IPS-15b (cell line): ENCODE measurements around the gene GRB10.
"Not testable (repeated sequence)": the region's sequence is repeated elsewhere in the genome, so short reads cannot be mapped to it uniquely, and the experiment has no call there.

ENCODE experiments used
- H3K27me3 ChIP-seq: one replicate; pipeline ENCODE4 v1.6.1; 2013; ENCODE audit warnings: low read length; ENCODE audit not compliant: control insufficient read depth, insufficient read depth
- H3K36me3 ChIP-seq: one replicate; pipeline ENCODE4 v1.6.1; 2013; ENCODE audit warnings: low read length; ENCODE audit not compliant: control insufficient read depth, insufficient read depth
- H3K4me1 ChIP-seq: one replicate; pipeline ENCODE4 v1.6.1; 2013; ENCODE audit warnings: mild to moderate bottlenecking, low read length; ENCODE audit not compliant: control insufficient read depth, insufficient read depth
- H3K4me3 ChIP-seq: one replicate; pipeline ENCODE4 v1.5.1; 2013; ENCODE audit warnings: low read depth, low read length
- H3K9ac ChIP-seq: one replicate; pipeline ENCODE4 v1.6.1; 2013; ENCODE audit warnings: low read depth, mild to moderate bottlenecking, low read length
- H3K9me3 ChIP-seq: one replicate; pipeline ENCODE4 v1.6.1; 2013; ENCODE audit warnings: mild to moderate bottlenecking, low read length; ENCODE audit not compliant: control insufficient read depth, insufficient read depth

GRB10 gene

DNA sequence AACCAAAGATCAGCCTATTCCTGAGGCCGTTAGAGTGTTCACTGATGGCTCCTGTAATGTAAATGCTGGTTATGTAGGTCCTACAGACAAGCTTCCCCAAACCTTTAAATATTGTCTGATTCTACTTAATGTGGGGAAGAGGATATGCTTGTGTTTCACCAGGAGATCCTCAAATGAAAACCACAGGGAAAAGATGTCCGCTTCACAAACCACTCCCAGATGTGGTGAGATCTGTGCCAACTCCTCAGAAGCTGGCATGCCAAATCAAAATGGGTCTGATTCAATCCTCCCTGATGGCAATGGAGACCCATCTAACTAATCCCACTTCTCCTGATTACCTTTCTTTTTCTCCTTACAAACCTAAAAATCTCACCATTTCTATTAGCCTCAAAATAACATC, 202.0 kb downstream of the GRB10 start:
- not testable (repeated sequence) for H3K4me1 ChIP-seq, H3K9me3 ChIP-seq, H3K9ac ChIP-seq, H3K4me3 ChIP-seq, H3K27me3 ChIP-seq, H3K36me3 ChIP-seq

DNA sequence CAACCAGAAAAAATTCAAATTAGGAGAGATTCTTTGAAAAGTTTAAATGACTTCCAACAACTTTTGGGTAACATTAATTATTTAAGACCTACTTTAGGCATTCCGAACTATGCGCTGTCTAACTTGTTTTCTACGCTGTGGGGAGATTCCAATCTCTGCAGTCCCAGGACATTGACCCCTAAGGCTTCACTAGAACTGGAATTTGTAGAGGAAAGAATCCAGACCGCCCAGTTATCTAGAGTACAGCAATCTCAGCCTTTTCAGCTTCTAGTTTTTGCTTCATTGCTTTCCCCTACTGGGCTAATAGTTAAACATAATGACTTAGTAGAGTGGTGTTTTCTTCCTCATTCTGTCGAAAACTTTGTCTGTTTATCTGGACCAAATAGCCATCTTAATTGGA, 202.6 kb downstream of the GRB10 start:
- H3K27me3 ChIP-seq, result no peaks in the 10 kb centered on the region
- peaks cover 7% of the 10 kb centered on the region for H3K9me3 ChIP-seq
- no peak overlapping the region for H3K4me3 ChIP-seq
- no peaks in the 10 kb centered on the region for H3K4me1 ChIP-seq
- H3K9ac ChIP-seq, result no peak overlapping the region
- H3K36me3 ChIP-seq, result no peaks in the 10 kb centered on the region

DNA sequence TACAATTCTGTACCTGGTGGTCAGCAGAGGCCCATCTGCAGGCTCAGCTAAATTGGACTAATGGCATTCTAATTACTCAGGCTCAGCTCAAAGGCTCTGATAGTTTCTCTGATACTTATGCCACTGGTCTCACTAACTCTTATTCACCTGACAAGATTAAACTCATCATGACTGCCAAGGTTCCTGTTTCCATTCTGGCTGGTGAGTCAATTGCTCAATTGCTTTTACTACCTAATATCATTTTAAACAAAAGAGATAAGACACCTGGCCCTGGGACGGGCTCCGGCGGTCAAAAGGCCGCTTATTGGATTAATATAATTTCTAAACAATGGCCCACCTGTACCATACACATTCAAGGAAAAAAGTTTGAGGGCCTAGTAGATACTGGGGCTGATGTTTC, 204.6 kb downstream of the GRB10 start:
- not testable (repeated sequence) for H3K4me3 ChIP-seq, H3K4me1 ChIP-seq, H3K9me3 ChIP-seq, H3K9ac ChIP-seq, H3K27me3 ChIP-seq, H3K36me3 ChIP-seq

DNA sequence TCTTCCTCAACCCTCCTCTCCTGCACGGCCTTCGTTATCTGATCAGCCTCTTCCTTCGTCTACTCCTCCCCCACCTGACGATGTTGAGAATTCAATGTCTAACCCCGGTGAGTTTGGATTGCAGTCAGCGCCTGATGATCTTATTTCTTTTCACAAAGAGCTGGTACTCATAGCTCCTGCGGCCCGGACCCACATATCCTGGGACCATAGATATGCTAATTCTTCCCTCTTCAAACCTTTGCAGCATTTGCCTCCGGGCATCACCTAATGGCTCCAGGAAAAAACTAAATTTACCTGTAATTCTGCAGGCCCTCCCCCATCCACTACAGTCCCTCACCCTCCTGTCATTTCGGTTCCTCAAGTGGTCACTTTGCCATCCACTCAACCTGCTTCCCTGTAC, 205.1 kb downstream of the GRB10 start:
- Histone ChIP-seq H3K27me3 (no peaks in the 10 kb centered on the region), H3K36me3 (no peaks in the 10 kb centered on the region), H3K9me3 (no peaks in the 10 kb centered on the region), H3K9ac (no peak overlapping the region), H3K4me1 (no peaks in the 10 kb centered on the region), H3K4me3 (no peak overlapping the region)

DNA sequence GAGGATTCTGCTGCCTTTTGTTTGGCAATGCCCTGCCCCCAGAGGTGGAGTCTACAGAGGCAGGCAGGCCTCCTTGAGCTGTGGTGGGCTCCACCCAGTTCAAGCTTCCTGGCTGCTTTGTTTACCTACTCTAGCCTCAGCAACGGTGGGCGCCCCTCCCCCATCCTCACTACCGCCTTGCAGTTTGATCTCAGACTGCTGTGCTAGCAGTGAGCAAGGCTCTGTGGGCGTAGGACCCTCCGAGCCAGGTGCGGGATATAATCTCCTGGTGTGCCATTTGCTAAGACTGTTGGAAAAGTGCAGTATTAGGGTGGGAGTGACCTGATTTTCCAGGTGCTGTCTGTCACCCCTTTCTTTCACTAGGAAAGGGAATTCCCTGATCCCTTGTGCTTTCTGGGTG, 206.3 kb downstream of the GRB10 start:
- H3K9ac ChIP-seq, H3K27me3 ChIP-seq, H3K9me3 ChIP-seq, H3K4me1 ChIP-seq, H3K36me3 ChIP-seq, H3K4me3 ChIP-seq: not testable (repeated sequence)

DNA sequence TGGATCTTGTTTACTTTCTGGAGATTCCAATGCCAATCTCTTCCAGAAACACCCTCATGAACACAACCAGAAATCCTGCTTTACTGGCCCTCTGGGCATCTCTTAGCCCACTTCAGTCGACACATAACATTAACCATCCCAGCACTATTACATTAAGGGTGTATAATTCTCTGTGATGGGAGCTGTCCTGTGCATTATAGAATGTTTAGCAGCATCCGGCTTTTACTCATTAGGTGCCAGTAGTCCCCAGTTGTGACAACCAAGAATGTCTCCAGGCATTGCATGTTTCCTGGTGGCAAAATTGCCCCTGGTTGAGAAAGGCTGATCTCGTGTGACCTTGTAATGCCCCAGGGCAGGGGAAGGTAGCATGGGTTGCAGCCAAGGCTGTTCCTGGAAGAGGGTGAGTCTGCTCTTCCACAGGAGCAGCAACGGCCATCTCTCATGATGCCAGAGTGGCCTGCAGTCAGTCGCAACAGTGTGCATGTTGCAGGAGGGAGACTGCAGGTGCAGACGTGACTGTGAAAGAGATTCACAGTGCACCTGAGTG, 214.9 kb downstream of the GRB10 start:
- Histone ChIP-seq H3K4me3 (no peak overlapping the region), H3K36me3 (no peaks in the 10 kb centered on the region), H3K9me3 (no peaks in the 10 kb centered on the region), H3K4me1 (no peaks in the 10 kb centered on the region), H3K9ac (no peak overlapping the region), H3K27me3 (no peaks in the 10 kb centered on the region)

DNA sequence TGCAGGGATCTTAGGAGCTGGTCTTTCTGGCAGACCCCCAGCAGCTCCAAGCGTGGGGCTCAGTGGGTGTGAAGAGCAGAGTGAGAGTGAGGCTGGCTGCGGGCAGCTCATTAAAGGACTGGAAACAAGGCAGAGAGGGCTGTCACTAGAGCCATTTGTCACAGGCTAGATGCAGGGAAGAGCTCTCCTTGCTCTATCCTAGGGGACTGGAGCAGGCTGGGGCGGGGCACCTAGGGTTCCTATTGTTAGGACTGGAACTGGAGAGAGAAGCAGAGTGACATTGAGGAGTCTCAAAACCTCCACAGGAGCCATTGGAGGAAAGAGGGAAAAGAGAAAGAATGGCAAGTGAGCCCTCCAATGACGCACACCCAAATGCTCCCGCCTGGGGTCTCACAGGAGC, 216.7 kb downstream of the GRB10 start:
- H3K27me3 ChIP-seq, result no peaks in the 10 kb centered on the region
- no peaks in the 10 kb centered on the region for H3K9me3 ChIP-seq
- no peaks in the 10 kb centered on the region for H3K36me3 ChIP-seq
- H3K4me1 ChIP-seq, result peaks cover 3% of the 10 kb centered on the region
- H3K9ac ChIP-seq, result no peak overlapping the region
- H3K4me3 ChIP-seq, result no peak overlapping the region

DNA sequence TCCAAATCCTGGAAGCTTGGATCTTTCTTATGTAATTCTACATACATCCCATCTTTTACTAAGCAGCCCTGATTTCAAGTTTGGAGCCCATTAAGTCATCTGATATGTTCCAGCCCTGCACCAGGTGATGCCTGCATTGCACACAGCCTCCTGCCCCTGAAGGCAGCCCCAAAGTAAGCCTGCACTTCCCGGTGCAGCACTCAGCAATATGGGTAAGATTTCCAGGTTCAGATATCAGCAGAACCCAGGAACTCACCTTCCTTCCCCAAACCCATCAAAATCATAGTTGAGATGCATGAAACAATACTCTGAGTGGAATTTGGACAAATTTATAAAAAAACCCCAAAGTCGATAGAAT, 217.2 kb downstream of the GRB10 start:
- Histone ChIP-seq H3K9ac (no peak overlapping the region), H3K9me3 (no peaks in the 10 kb centered on the region), H3K36me3 (no peaks in the 10 kb centered on the region), H3K27me3 (no peaks in the 10 kb centered on the region), H3K4me1 (peaks cover 3% of the 10 kb centered on the region), H3K4me3 (no peak overlapping the region)

DNA sequence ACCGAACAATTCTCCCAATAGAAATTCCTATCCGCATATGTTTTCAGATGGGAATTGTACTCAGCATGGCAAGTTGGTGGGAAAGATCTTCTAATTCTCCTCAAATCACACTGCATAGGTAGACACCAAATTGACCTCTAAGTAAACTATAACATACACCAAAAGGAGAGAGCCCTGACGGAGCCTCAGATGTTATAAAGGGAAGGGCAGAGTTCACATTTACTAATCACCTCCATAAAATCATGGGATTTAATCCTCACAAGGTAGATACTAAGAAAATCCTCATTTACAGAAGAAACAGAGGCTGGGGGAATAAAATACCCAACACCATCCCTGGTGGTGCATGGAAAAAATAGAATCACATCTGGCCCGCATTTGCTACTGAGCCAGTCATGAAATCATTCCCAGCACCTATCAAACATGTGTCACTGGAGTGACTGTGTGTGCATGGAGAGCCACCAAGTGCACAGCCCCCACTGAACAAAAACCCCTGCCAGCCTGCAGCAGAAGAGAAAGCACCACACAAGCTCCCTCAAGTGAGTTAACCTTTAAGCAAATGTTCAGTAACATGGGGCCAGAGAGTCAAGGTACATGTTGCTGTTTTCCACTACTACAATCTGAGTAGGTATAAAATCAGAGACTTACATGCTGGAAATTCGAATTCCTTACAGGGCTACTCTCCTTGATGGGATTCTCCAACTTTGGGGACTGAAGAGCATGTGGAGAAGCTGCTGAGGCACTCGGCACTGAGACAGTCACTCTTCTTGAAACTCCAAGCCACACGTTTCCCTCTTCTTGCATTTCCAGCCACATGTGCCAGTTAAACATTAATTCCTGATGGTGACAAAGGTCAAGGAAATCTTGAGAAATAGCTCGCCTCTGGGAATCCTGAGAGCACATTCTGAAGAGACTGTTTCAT, 217.8 kb downstream of the GRB10 start, which contains the start of gene DDC:
DDC (minus strand) TSS at position 766 of the 919 bp plus-strand sequence. CDS start 21,320 bp downstream, outside the sequence.
- Histone ChIP-seq H3K9me3 (no peaks in the 10 kb centered on the region), H3K27me3 (no peaks in the 10 kb centered on the region), H3K36me3 (no peaks in the 10 kb centered on the region), H3K4me1 (peaks cover 3% of the 10 kb centered on the region), H3K4me3 (no peak within 1 kb of the TSS), H3K9ac (no peak within 1 kb of the TSS)

DNA sequence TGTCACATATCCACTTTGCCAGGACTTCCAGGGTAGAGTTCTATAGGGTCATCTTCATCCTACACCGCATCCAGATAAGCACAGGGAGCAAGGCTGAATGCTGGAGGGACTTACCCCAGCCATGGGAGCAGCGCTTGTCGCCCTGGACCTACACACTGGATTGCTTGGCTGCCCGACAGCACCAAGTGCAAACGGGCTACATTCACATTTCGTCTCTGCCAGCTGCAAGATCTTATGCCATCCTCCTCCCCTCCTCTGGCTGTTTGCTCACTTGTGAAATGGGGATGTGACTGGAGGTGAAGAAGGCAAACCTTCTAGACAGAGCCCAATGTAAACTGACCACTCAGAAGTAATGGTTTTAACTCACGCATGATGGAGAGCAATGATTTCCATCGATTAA, 218.5 kb downstream of the GRB10 start:
- Histone ChIP-seq H3K4me3 (no peak overlapping the region), H3K9ac (no peak overlapping the region), H3K4me1 (peaks cover 3% of the 10 kb centered on the region), H3K36me3 (no peaks in the 10 kb centered on the region), H3K27me3 (no peaks in the 10 kb centered on the region), H3K9me3 (no peaks in the 10 kb centered on the region)

DNA sequence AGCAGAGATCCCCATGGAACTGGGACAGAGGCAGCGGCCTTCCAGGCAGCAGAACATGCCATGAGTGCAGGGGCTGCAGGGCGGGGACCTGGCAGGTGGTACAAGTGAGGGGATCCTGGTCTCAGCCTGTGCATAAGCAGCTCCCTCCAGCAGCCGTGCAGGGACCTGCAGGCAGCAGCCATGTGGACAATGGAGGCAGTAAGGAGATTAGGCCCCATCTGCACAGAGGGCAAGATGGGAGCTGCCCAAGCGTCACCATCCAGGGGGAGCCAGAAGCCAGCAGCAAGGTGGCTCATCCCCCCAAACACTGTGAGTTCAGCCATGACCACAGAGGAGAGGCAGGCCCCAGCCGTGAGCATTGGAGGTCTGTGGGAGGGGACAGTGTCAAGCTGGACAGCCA, 220.6 kb downstream of the GRB10 start:
- Histone ChIP-seq H3K4me1 (peaks cover 3% of the 10 kb centered on the region), H3K36me3 (no peaks in the 10 kb centered on the region), H3K27me3 (no peaks in the 10 kb centered on the region), H3K9ac (no peak overlapping the region), H3K4me3 (no peak overlapping the region), H3K9me3 (no peaks in the 10 kb centered on the region)

DNA sequence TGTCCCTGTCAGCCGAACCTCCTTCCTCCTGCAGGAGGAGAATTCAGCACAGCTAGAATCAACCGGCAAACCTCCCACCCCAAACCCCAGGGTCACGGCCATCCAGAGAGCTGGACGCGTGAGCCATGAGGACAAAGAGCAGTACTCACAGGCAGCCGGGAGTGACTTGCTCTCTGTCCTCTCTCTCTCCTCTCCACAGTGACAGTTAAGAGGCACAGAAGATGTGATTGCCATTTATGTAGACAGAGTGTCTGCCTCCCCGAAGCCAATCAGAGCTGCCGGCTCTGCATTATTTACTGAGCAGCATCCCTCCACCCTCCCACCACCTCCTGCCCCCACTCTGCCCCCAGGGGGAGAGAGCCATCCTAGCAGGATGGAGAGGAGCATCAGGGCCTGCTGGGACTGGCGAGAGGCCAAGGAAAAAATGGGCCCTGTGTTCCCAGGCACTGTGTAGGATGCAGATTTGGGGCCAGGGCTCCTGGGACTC, 221.8 kb downstream of the GRB10 start:
- H3K9ac ChIP-seq, result no peak overlapping the region

More for the DNA sequence above, 221.8 kb downstream of the GRB10 start:
- Histone ChIP-seq H3K4me3 (no peak overlapping the region), H3K9me3 (no peaks in the 10 kb centered on the region), H3K36me3 (no peaks in the 10 kb centered on the region), H3K27me3 (no peaks in the 10 kb centered on the region), H3K4me1 (peaks cover 3% of the 10 kb centered on the region)
